HG02798 (cell line): ENCODE results near the gene NUBP1.
"Not testable (repeated sequence)": the region's sequence is repeated elsewhere in the genome, so short reads cannot be mapped to it uniquely, and the experiment has no call there.

Experiments used
- ATAC-seq: cut with Tn5 transposase; IDR thresholded peaks from one replicate; pipeline ENCODE4 v1.9.1; 2021; ENCODE audit warnings: mild to moderate bottlenecking; ENCODE audit not compliant: unreplicated experiment, poor library complexity

Gene NUBP1

GRCh38 chr16:10750793-10751192, 7.2 kb downstream of the NUBP1 start:
- no peak for ATAC-seq

GRCh38 chr16:10751291-10751697, 7.7 kb downstream of the NUBP1 start:
- ATAC-seq, result no peak

DNA sequence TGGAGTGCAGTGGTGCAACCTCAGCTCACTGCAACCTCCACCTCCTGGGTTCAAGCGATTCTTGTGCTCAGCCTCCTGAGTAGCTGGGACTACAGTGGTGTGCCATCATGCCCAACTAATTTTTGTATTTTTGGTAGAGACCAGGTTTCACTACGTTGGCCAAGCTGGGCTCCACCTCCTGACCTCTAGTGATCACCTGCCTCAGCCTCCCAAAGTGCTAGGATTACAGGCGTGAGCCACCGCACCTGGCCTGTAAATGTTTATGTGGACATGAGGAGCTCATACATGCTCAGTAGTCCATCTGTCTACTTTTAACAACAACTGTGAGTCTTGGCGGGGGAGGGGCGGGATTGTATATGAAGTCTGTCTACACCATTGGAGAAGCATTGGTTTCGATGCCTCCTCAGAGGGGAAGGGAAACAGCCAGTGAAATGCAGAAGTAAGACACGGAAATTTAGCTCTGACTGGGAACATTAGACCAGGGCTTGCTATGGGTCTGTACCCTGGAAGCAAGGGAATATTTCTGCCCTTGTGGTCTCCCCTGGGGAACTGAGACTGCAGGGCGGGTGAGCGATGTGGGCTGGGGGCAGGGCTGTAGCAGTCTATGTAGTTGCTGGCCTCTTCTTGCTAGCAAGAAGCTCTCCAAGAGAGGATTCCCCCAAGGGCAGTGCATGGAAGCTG, 9.3 kb downstream of the NUBP1 start:
- ATAC-seq, result peak; percentile 55

DNA sequence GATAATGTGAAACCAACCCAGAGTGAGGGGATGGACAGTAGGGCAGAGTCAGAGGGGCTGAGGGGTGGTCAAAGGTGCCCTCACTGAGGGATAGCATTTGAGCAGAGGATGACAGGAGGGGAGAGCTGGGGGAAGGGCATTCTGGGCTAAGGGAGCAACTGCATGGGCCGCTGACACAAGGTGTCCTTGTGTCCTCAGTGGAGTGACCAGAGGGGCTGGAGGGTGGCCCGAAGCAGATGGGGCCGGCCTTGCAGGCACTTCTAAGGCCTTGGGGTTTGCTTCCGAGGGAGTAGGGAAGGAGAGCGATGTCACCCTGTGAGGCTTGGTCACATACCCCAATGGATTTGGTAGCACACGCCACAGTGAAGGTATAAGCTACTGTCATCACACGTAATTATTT, 10.0 kb downstream of the NUBP1 start:
- ATAC-seq, result no peak

- no peak for ATAC-seq
These were observed 11.3 kb downstream of the NUBP1 start for GRCh38 chr16:10754941-10755340.

- ATAC-seq, result no peak
These were observed 12.9 kb downstream of the NUBP1 start for GRCh38 chr16:10756574-10756973.

- no peak for ATAC-seq
These were observed 17.2 kb downstream of the NUBP1 start for GRCh38 chr16:10760858-10761257.

GRCh38 chr16:10761373-10761772, 17.7 kb downstream of the NUBP1 start:
- no peak for ATAC-seq

GRCh38 chr16:10762336-10763016, 18.8 kb downstream of the NUBP1 start:
- ATAC-seq, result no peak

- no peak for ATAC-seq
These were observed 19.8 kb downstream of the NUBP1 start for GRCh38 chr16:10763456-10763855.

GRCh38 chr16:10765772-10766171, 22.1 kb downstream of the NUBP1 start:
- ATAC-seq, result peak; percentile 74

DNA sequence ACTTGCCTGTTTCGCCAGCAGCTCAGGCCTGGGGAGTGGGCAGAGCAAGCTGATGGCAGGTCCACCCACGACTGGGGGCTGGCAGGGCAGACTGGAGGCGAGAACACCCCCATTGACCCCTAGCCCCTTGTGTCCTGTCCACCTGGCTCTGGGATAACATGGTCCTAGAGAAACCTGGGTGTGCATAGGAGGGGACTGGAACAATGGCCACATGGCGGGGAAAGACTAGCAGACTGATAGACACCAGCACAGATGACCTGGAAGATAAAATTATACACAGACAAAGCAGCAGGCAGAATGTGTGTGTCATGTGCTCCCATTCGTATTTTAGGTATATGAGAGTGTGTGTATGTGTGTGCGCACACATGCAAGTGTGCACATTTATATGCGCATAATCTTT, 23.5 kb downstream of the NUBP1 start:
- ATAC-seq, result no peak

GRCh38 chr16:10769381-10769780, 25.7 kb downstream of the NUBP1 start:
- no peak for ATAC-seq

- ATAC-seq, result no peak
These were observed 27.3 kb downstream of the NUBP1 start for GRCh38 chr16:10770907-10771306.

- ATAC-seq, result peak; percentile 81
These were observed 32.6 kb downstream of the NUBP1 start for GRCh38 chr16:10776280-10776679.

- ATAC-seq, result not testable (repeated sequence)
These were observed 33.3 kb downstream of the NUBP1 start for GRCh38 chr16:10776923-10777322.

GRCh38 chr16:10777356-10777755, 33.7 kb downstream of the NUBP1 start:
- ATAC-seq, result no peak

- not testable (repeated sequence) for ATAC-seq
These were observed 36.3 kb downstream of the NUBP1 start for GRCh38 chr16:10779908-10780307.

- ATAC-seq, result no peak
These were observed 37.0 kb downstream of the NUBP1 start for GRCh38 chr16:10780628-10781027.

GRCh38 chr16:10782628-10783027, 39.0 kb downstream of the NUBP1 start:
- ATAC-seq, result no peak

GRCh38 chr16:10787304-10787703, 43.7 kb downstream of the NUBP1 start:
- ATAC-seq, result no peak

- not testable (repeated sequence) for ATAC-seq
These were observed 45.0 kb downstream of the NUBP1 start for GRCh38 chr16:10788630-10789029.
